ENCODE results near the gene WWC1. TPM values are rescaled to one million over a fixed set of nuclear protein-coding genes. Genes with fewer than 3 reads are reported as not detected.
A peak's percentile ranks its signal among the peaks of the same experiment; 100 is the strongest.

WWC1 gene
- total RNA-seq, 1 experiment from 2014 or later = 97.7 TPM

- Histone ChIP-seq H3K4me3 (no peak overlapping the region), H2AFZ (no peak overlapping the region), H3K9me3 (ENCODE audit: insufficient read depth, low read depth) (no peaks in the 10 kb centered on the region), H3K27ac (0 out of 2 replicates have a peak overlapping the region, but pooled peaks have one; percentile 23), H3K9me2 (ENCODE audit: insufficient read depth) (no peaks in the 10 kb centered on the region), H3F3A (ENCODE audit: insufficient read depth, low read depth) (peaks cover 33% of the 10 kb centered on the region), H4K20me1 (ENCODE audit: insufficient read depth) (no peaks in the 10 kb centered on the region), H3K27me3 (ENCODE audit: insufficient read depth, low read depth) (no peaks in the 10 kb centered on the region), H3K4me1 (replicated peaks; ENCODE audit: insufficient read depth) (peaks cover 44% of the 10 kb centered on the region), H3K4me2 (no peak overlapping the region), H3K36me3 (ENCODE audit: low read depth) (0 out of 2 replicates have a peak, but pooled peaks cover 10% of the 10 kb centered on the region), H3K79me2 (ENCODE audit: low read depth) (peaks cover 76% of the 10 kb centered on the region)
- ChIA-PET POLR2A (ENCODE audit: unreplicated experiment) (interaction anchor here (0.5 kb wide), 1 partner anchor 62 kb away, joined by 4 read pairs; no protein-coding TSS in a partner anchor), CTCF (no interaction called here)
- no peak for TF ChIP-seq EZH2 (IDR thresholded peaks at IDR 0.05; ENCODE audit: low read depth)
- TF ChIP-seq, protein P1, sequence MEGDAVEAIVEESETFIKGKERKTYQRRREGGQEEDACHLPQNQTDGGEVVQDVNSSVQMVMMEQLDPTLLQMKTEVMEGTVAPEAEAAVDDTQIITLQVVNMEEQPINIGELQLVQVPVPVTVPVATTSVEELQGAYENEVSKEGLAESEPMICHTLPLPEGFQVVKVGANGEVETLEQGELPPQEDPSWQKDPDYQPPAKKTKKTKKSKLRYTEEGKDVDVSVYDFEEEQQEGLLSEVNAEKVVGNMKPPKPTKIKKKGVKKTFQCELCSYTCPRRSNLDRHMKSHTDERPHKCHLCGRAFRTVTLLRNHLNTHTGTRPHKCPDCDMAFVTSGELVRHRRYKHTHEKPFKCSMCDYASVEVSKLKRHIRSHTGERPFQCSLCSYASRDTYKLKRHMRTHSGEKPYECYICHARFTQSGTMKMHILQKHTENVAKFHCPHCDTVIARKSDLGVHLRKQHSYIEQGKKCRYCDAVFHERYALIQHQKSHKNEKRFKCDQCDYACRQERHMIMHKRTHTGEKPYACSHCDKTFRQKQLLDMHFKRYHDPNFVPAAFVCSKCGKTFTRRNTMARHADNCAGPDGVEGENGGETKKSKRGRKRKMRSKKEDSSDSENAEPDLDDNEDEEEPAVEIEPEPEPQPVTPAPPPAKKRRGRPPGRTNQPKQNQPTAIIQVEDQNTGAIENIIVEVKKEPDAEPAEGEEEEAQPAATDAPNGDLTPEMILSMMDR (conservative IDR thresholded peaks at IDR 0.05) = no peak
- BruUV-seq (replicated peaks) = no TSS peak
- intact Hi-C loops (cut with micrococcal nuclease; ENCODE audit: unreplicated experiment) = no loop called here
- DNase-seq = no peak
These were observed 77.4 kb downstream of the WWC1 start for GRCh38 chr5:168368854-168369253.

- H3K27ac ChIP-seq = no peak overlapping the region
- CTCF ChIA-PET = no interaction called here
- no peak for DNase-seq
- no peaks in the 10 kb centered on the region for H3K9me2 ChIP-seq (ENCODE audit: insufficient read depth)
- TF ChIP-seq EZH2 (IDR thresholded peaks at IDR 0.05; ENCODE audit: low read depth) = no peak
- TF ChIP-seq, protein P1 (conservative IDR thresholded peaks at IDR 0.05) = no peak
- peaks cover 85% of the 10 kb centered on the region for H3K79me2 ChIP-seq (ENCODE audit: low read depth)
- no peaks in the 10 kb centered on the region for H4K20me1 ChIP-seq (ENCODE audit: insufficient read depth)
- no peak overlapping the region for H2AFZ ChIP-seq
- no peaks in the 10 kb centered on the region for H3K27me3 ChIP-seq (ENCODE audit: insufficient read depth, low read depth)
- POLR2A ChIA-PET (ENCODE audit: unreplicated experiment) = no interaction called here
- no TSS peak for BruUV-seq (replicated peaks)
- H3K4me2 ChIP-seq = no peak overlapping the region
- no peaks in the 10 kb centered on the region for H3K9me3 ChIP-seq (ENCODE audit: insufficient read depth, low read depth)
- peaks cover 21% of the 10 kb centered on the region for H3F3A ChIP-seq (ENCODE audit: insufficient read depth, low read depth)
- intact Hi-C loops (cut with micrococcal nuclease; ENCODE audit: unreplicated experiment) = no loop called here
- H3K4me1 ChIP-seq (replicated peaks; ENCODE audit: insufficient read depth) = peaks cover 26% of the 10 kb centered on the region
- peaks cover 11% of the 10 kb centered on the region; the same call in 1 of the 2 replicates for H3K36me3 ChIP-seq (ENCODE audit: low read depth)
- H3K4me3 ChIP-seq = no peak overlapping the region
These were observed 79.4 kb downstream of the WWC1 start for GRCh38 chr5:168370831-168371230.

GRCh38 chr5:168372356-168372946 is 81.0 kb downstream of the WWC1 start:
- ChIA-PET POLR2A (ENCODE audit: unreplicated experiment) (no interaction called here), CTCF (no interaction called here)
- DNase-seq = no peak
- Histone ChIP-seq H3F3A (ENCODE audit: insufficient read depth, low read depth) (peaks cover 10% of the 10 kb centered on the region; the same call in 1 of the 2 replicates), H3K27me3 (ENCODE audit: insufficient read depth, low read depth) (no peaks in the 10 kb centered on the region), H3K27ac (no peak overlapping the region), H3K36me3 (ENCODE audit: low read depth) (peaks cover 15% of the 10 kb centered on the region; the same call in 1 of the 2 replicates), H2AFZ (no peak overlapping the region), H3K4me3 (no peak overlapping the region), H3K9me3 (ENCODE audit: insufficient read depth, low read depth) (no peaks in the 10 kb centered on the region), H4K20me1 (ENCODE audit: insufficient read depth) (no peaks in the 10 kb centered on the region), H3K4me2 (no peak overlapping the region), H3K9me2 (ENCODE audit: insufficient read depth) (no peaks in the 10 kb centered on the region), H3K4me1 (replicated peaks; ENCODE audit: insufficient read depth) (peaks cover 11% of the 10 kb centered on the region; the same call in 1 of the 2 replicates), H3K79me2 (ENCODE audit: low read depth) (peaks cover 81% of the 10 kb centered on the region)
- BruUV-seq (replicated peaks) = no TSS peak
- intact Hi-C loops (cut with micrococcal nuclease; ENCODE audit: unreplicated experiment) = no loop called here
- TF ChIP-seq EZH2 (IDR thresholded peaks at IDR 0.05; ENCODE audit: low read depth) = no peak
- TF ChIP-seq, protein P1 (conservative IDR thresholded peaks at IDR 0.05) = no peak

All from PC-9 (cell line).